CD4-positive, alpha-beta T cell treated with Interleukin-4 for 1 hour (primary cell): ENCODE results near the gene PTPN20.

ENCODE experiments used
- DNase-seq, 2 donors: peaks; one replicate each; pipeline ENCODE4 v3.0.0-alpha.2; 2020 to 2022

PTPN20 gene

DNA sequence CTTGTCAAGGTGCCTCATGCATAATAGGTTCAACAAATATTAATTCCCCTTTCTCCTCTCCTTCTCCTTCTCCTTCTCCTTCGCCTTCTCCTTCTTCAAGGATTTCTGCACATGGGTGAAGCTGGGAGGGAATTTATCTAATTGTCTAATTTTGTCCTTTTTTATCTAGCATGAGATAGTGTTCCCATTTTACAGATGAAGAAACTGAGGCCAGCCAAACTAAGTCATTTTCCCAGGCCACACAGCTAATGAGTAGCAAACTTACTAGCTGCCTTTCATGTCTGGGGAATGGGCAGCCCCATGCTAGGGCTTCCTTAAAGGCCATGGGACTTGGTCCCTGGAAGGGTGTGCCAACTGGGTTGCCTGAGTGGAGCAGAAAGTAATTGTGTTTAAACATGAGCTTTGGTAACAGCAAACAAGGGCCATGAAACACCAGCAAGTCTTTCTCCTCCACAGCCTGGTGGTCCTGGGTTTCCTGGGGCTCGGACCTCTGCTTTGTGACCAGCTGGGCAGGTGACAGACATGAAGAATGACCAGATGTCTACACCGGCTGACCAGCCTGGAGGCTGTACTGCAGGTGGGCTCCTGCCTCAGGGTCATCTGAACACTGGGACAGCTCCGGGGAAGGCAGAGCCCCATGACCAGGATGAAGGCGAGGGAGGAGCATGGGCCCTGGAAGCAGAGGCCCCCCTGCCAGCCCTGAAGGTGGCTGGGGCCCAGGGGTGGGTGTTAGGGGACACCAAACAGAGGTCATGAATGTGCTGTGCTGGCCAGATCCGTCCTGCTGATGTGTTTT lies 138.0 kb downstream of the PTPN20 start:
- no peak for DNase-seq

DNA sequence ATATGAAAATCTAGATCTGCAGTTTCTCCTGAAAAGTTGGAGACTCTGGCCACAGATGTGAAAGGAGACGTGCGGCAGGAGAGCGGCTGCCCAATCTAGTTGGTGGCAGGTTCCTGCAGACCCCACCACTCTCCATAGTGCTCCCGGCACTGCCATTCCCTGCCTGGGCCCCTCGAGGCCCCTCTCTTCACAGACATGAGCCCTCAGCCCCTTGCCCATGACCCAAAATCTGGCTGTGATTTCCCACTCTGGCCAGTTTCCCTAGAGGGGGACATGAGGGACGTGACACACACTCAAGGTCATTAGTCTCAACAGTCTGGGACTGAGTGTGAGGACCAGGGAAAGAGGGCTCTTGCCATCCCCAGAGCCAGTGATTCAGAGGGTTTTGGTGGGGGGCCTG lies 138.7 kb downstream of the PTPN20 start:
- DNase-seq: no peak

DNA sequence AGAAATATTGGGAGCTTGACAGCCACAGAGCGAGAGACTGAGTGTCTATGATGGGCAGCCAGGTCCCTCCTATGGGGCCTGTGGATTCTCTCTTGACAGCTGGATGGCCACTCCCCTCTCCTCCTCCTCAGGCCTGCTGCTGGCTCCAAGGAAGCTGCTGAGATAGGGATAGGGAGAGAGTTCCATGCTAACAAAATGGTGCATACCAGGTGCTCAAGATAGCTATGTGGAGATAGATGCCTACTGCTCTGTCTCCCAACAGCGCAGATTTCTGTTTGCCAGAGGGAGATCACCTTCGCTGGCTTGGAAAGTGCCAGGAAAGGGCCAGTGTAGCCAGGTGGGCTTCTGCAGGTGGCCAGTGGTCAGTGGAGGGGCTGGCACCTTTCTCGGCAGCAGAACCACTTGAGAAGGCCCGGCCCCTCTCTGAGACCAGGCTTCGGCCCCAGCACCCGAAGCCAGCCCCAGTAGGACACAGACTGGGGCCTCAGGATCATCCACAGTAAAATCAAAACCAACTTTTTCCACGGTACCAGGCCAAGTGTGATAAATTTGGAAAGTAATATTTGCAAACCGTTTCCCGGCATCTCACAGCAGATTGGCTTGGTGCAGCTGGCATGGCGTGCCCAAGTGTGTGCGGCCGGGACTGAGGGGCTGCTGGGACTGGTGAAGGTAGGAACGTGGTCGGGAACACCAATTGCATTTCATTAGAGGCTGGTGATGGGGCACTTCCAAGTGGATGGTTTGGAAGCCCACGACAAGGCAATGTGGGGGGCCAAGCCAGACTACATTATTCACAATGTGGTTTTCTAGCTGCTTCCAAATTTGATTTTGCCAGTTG lies 139.6 kb downstream of the PTPN20 start:
- DNase-seq: no peak

DNA sequence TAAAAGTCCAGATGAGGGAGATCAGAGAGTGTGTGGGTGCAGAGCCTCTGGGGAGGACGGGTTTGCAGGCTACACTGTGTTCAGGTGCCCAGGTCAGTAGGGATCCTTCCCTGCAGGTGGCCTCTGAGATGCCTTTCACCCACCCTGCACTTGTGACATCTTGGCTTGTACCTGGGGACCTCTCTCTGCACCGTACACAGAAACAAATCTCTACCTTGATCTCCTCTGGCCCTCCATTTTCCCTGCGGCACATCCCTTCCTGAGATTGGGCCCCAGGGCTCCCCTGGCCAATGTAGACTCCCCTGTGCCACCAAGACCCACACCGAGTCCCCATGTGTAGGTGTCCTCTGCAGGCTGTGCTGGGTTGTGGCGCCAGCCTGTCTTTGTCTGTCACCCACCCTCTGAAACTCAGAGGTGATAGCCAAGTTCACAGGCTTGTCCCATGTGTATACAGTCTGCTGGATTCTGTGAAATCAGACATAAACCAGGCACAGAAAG lies 140.6 kb downstream of the PTPN20 start:
- DNase-seq: no peak
